IMR-90 (cell line): Measurements from ENCODE around the gene SIK3. TPM values are rescaled to one million over a fixed set of nuclear protein-coding genes. Genes with fewer than 3 reads are reported as not detected.

Source experiments
- ATAC-seq: fragments of 200-7000 bp; cut with Tn5 transposase; 2 replicates; pipeline ENCODE4 v1.9.1; 2020; ENCODE audit warnings: low read depth, mild to moderate bottlenecking, moderate library complexity
- BruUV-seq: library from RNA; stranded (reverse); fragments of 400-500 nt; replicated peaks from 2 replicates; lab custom pipeline; 2021; lab: Mats Ljungman, UMichigan
- CTCF ChIA-PET: fragments of 300-600 bp; formaldehyde crosslinking; extraction: SDS; loops from one replicate; lab custom pipeline; 2021; ENCODE audit warnings: antibody characterized with exemption; lab: Yijun Ruan, JAX
- POLR2A ChIA-PET: fragments of 300-600 bp; sonication (Branson Sonifier 250); formaldehyde crosslinking; loops from one replicate; lab custom pipeline; 2022; ENCODE audit warnings: antibody characterized with exemption; ENCODE audit not compliant: unreplicated experiment; lab: Charles Lee
- DNase-seq: peaks from one replicate; pipeline ENCODE4 v3.0.0; 2013
- H2AFZ ChIP-seq: replicated peaks from 2 replicates; pipeline ENCODE3; 2013; ENCODE audit warnings: low read length, mild to moderate bottlenecking; ENCODE audit not compliant: poor library complexity
- H2AK5ac ChIP-seq: 2 replicates; pipeline ENCODE4 v1.6.1; 2013; ENCODE audit warnings: low read depth, low read length, inconsistent platforms
- H2AK9ac ChIP-seq: replicated peaks from 2 replicates; pipeline ENCODE3; 2013; ENCODE audit warnings: mild to moderate bottlenecking, low read depth, low read length, moderate library complexity; ENCODE audit not compliant: poor library complexity
- H2BK120ac ChIP-seq: 2 replicates; pipeline ENCODE4 v1.6.1; 2013; ENCODE audit warnings: low read depth, low read length, inconsistent platforms
- H2BK15ac ChIP-seq: 3 replicates; pipeline ENCODE4 v1.6.1; 2013; ENCODE audit warnings: low read depth, low read length, inconsistent platforms
- H2BK20ac ChIP-seq: 2 replicates; pipeline ENCODE4 v1.6.1; 2013; ENCODE audit warnings: low read depth, mild to moderate bottlenecking, inconsistent platforms, low read length, moderate library complexity
- H2BK5ac ChIP-seq: 2 replicates; pipeline ENCODE4 v1.6.1; 2013; ENCODE audit warnings: mild to moderate bottlenecking, low read depth, low read length, inconsistent platforms; ENCODE audit not compliant: poor library complexity, severe bottlenecking
- H3K14ac ChIP-seq: replicated peaks from 2 replicates; pipeline ENCODE4 v1.6.1; 2013; ENCODE audit warnings: low read depth, low read length, inconsistent platforms
- H3K18ac ChIP-seq: 2 replicates; pipeline ENCODE4 v1.6.1; 2013; ENCODE audit warnings: low read depth, low read length, control low read depth
- H3K23ac ChIP-seq: 2 replicates; pipeline ENCODE4 v1.6.1; 2013; ENCODE audit warnings: low read depth, low read length, inconsistent platforms
- H3K27ac ChIP-seq: 2 replicates; pipeline ENCODE4 v1.5.1; 2013; ENCODE audit warnings: mild to moderate bottlenecking, control low read depth, low read length; ENCODE audit not compliant: insufficient read depth
- H3K27me3 ChIP-seq: 2 replicates; pipeline ENCODE4 v1.6.1; 2013; ENCODE audit warnings: low read length; ENCODE audit not compliant: control insufficient read depth, insufficient read depth
- H3K36me3 ChIP-seq: 2 replicates; pipeline ENCODE4 v1.6.1; 2013; ENCODE audit warnings: low read length, mixed read lengths; ENCODE audit not compliant: control insufficient read depth, insufficient read depth
- H3K4ac ChIP-seq: 2 replicates; pipeline ENCODE4 v1.6.1; 2013; ENCODE audit warnings: low read depth, low read length, inconsistent platforms
- H3K4me1 ChIP-seq: 2 replicates; pipeline ENCODE4 v1.6.1; 2013; ENCODE audit warnings: low read length, mixed read lengths; ENCODE audit not compliant: control insufficient read depth, insufficient read depth
- H3K4me2 ChIP-seq: 2 replicates; pipeline ENCODE4 v1.6.1; 2013; ENCODE audit warnings: low read depth, mild to moderate bottlenecking, control low read depth, low read length, moderate library complexity
- H3K4me3 ChIP-seq: 2 replicates; pipeline ENCODE4 v1.5.1; 2013; ENCODE audit warnings: low read depth, mild to moderate bottlenecking, control low read depth, low read length, moderate library complexity; ENCODE audit not compliant: insufficient read depth
- H3K56ac ChIP-seq: 2 replicates; pipeline ENCODE4 v1.6.1; 2013; ENCODE audit warnings: low read length, inconsistent platforms; ENCODE audit not compliant: insufficient read depth; ENCODE audit errors: extremely low read depth
- H3K79me1 ChIP-seq, 2 experiments: 2 replicates each; pipeline ENCODE4 v1.6.1; 2013; ENCODE audit warnings: low read length in 2 of 2, inconsistent platforms in 1 of 2, low read depth in 1 of 2
- H3K9ac ChIP-seq: 2 replicates; pipeline ENCODE4 v1.6.1; 2013; ENCODE audit warnings: low read depth, low read length, control low read depth
- H3K9me1 ChIP-seq: 2 replicates; pipeline ENCODE4 v1.6.1; 2013; ENCODE audit warnings: low read length, inconsistent platforms; ENCODE audit not compliant: insufficient read depth
- H3K9me3 ChIP-seq: 2 replicates; pipeline ENCODE4 v1.6.1; 2013; ENCODE audit warnings: low read length; ENCODE audit not compliant: control insufficient read depth, insufficient read depth
- H4K20me1 ChIP-seq: 2 replicates; pipeline ENCODE4 v1.6.1; 2013; ENCODE audit warnings: low read length, inconsistent platforms; ENCODE audit not compliant: insufficient read depth
- H4K5ac ChIP-seq: 2 replicates; pipeline ENCODE4 v1.6.1; 2013; ENCODE audit warnings: mild to moderate bottlenecking, low read depth, low read length, control low read depth
- H4K8ac ChIP-seq, 2 experiments: 2 replicates each; pipeline ENCODE4 v1.6.1; 2013; ENCODE audit warnings: low read depth in 2 of 2, low read length in 2 of 2, control low read depth in 1 of 2, inconsistent platforms in 1 of 2
- H4K91ac ChIP-seq: 2 replicates; pipeline ENCODE4 v1.6.1; 2013; ENCODE audit warnings: low read depth, low read length, inconsistent platforms; ENCODE audit not compliant: insufficient read depth
- CHD1 ChIP-seq: IDR thresholded peaks from 2 replicates; pipeline ENCODE4 v1.6.1; 2012; ENCODE audit warnings: low read depth, low read length, improper control_type of control experiment
- FOS ChIP-seq: fragments of 150-350 bp; IDR thresholded peaks from 2 replicates; pipeline ENCODE4 v1.6.1; 2016; ENCODE audit warnings: low read depth, low read length
- RAD21 ChIP-seq: IDR thresholded peaks from 2 replicates; pipeline ENCODE4 v1.6.1; 2012; ENCODE audit warnings: low read length, improper control_type of control experiment
- RCOR1 ChIP-seq: IDR thresholded peaks from 2 replicates; pipeline ENCODE4 v1.6.1; 2012; ENCODE audit warnings: mild to moderate bottlenecking, low read length, improper control_type of control experiment; ENCODE audit not compliant: insufficient replicate concordance
- SMC3 ChIP-seq: fragments of 150-350 bp; IDR thresholded peaks from 2 replicates; pipeline ENCODE4 v1.6.1; 2016; ENCODE audit warnings: low read depth, mild to moderate bottlenecking, antibody characterized with exemption, low read length, moderate library complexity
- USF2 ChIP-seq: fragments of 150-350 bp; IDR thresholded peaks from 2 replicates; pipeline ENCODE4 v1.6.1; 2017; ENCODE audit warnings: mild to moderate bottlenecking, antibody characterized with exemption, low read length, low read depth
- whole genome bisulfite sequencing, 2 experiments: methylation state at CpG; one replicate each; pipeline versions ENCODE4 v1.1.5 to v1.1.7; 2013; ENCODE audit warnings: missing lambda C conversion rate in 2 of 2; ENCODE audit not compliant: insufficient read length in 1 of 2; ENCODE audit errors: extremely low coverage in 2 of 2; 5-methylcytosine and 5-hydroxymethylcytosine counted together
- dilution Hi-C: fragments of 300-500 bp; cut with HindIII; formaldehyde crosslinking; loops from one replicate; pipeline ENCODE4 v1.14.3; 2018; ENCODE audit warnings: low sequenced_read_pairs; ENCODE audit not compliant: unreplicated experiment
- in situ Hi-C: fragments of 300-500 bp; cut with MboI; formaldehyde crosslinking; loops from 3 replicates; pipeline ENCODE4 v1.14.3; 2019; ENCODE audit warnings: low sequenced_read_pairs, inconsistent platforms, mixed read lengths
- intact Hi-C: fragments of 100-400 bp; cut with micrococcal nuclease; formaldehyde crosslinking; loops from 2 replicates; pipeline ENCODE4 v1.10.0; 2022
- polyA plus RNA-seq, 3 experiments: library from polyadenylated mRNA; depleted of rRNA; stranded (reverse); fragments of >200 nt; gene quantifications; 2 replicates each; pipeline ENCODE4 v1.2.3, GENCODE V29; 2012; ENCODE audit warnings: low replicate concordance in 1 of 3
- total RNA-seq: library from RNA; depleted of rRNA; stranded (reverse); fragments of >200 nt; gene quantifications from 2 replicates; pipeline ENCODE4 v1.2.3, GENCODE V29; 2012

SIK3 gene
- total and polyA plus RNA-seq, 2 of the 4 experiments (the other 2 are of a cell fraction): 8.2 to 9.1 TPM

GRCh38 chr11:116849486-116849885 lies 248.7 kb downstream of the SIK3 start:
- WGBS, 2 experiments: 85% methylated on average over 4 of the region's 6 CpGs; no CpG with 5 or more reads in 1 of the 2 experiments

More at GRCh38 chr11:116849486-116849885, 248.7 kb downstream of the SIK3 start:
- Histone ChIP-seq H3K23ac (no peak overlapping the region), H3K27ac (no peak overlapping the region), H3K4me3 (no peak overlapping the region), H3K79me1 (peaks cover 6 to 24% of the 10 kb centered on the region in 2 experiments; a peak in 3 of 4 replicates), H4K8ac (no peak overlapping the region), H2BK15ac (no peak overlapping the region), H2AFZ (no peak overlapping the region), H3K9me3 (no peaks in the 10 kb centered on the region), H4K91ac (no peak overlapping the region), H3K9me1 (peaks cover 23% of the 10 kb centered on the region), H3K56ac (no peak overlapping the region), H2BK20ac (no peak overlapping the region), H3K18ac (no peak overlapping the region), H4K20me1 (peaks cover 17% of the 10 kb centered on the region), H3K4me2 (no peak overlapping the region), H3K27me3 (no peaks in the 10 kb centered on the region), H3K9ac (no peak overlapping the region), H3K4me1 (peaks cover 16% of the 10 kb centered on the region), H2BK5ac (no peak overlapping the region), H3K14ac (no peak overlapping the region), H2AK9ac (no peak overlapping the region), H2AK5ac (no peak overlapping the region), H3K4ac (no peak overlapping the region), H4K5ac (no peak overlapping the region), H3K36me3 (peaks cover 36% of the 10 kb centered on the region), H2BK120ac (no peak overlapping the region)
- no TSS peak for BruUV-seq
- ATAC-seq (no peak), DNase-seq (no peak)
- TF ChIP-seq RAD21 (no peak), SMC3 (no peak), USF2 (no peak), CHD1 (no peak), FOS (no peak), RCOR1 (no peak)
- in situ Hi-C loops: no loop called here
- intact Hi-C loops: no loop called here
- dilution Hi-C loops: no loop called here
- CTCF ChIA-PET: interaction anchor here (1.2 kb wide), 1 partner anchor 14 kb away, joined by 3 read pairs; no protein-coding TSS in a partner anchor
- POLR2A ChIA-PET: no interaction called here
